ENCODE measurements around the gene CDK5RAP1. TPM values are rescaled to one million over a fixed set of nuclear protein-coding genes. Genes with fewer than 3 reads are reported as not detected.
A peak's percentile ranks its signal among the peaks of the same experiment; 100 is the strongest.

The CDK5RAP1 gene
- total and polyA plus RNA-seq, 2 experiments from 2014 or later: 18.3 to 24.9 TPM

GRCh38 chr20:33400812-33401183 is 521 bp downstream of the CDK5RAP1 start:
- H3K36me3 ChIP-seq (ENCODE audit: low read depth): no peaks in the 10 kb centered on the region
- peak overlapping the region; percentile 99 for H3K4me2 ChIP-seq (ENCODE audit: unreplicated experiment)
- no peaks in the 10 kb centered on the region for H3F3A ChIP-seq (ENCODE audit: insufficient read depth)
- no peaks in the 10 kb centered on the region for H3K9me3 ChIP-seq (ENCODE audit: low read depth)
- in situ Hi-C loops (cut with MboI): no loop called here
- no peak overlapping the region for H3K27ac ChIP-seq
- 0 to 3% methylated on average over 8 of the region's 8 CpGs for WGBS, 2 experiments (ENCODE audit: low coverage in 1 of 2, low lambda C conversion rate in 2 of 2, missing lambda C conversion rate in 2 of 2)
- H3K27me3 ChIP-seq (replicated peaks; ENCODE audit: insufficient read depth): no peaks in the 10 kb centered on the region
- H3K79me2 ChIP-seq (ENCODE audit: insufficient read depth): peaks cover 58% of the 10 kb centered on the region
- DNase-seq: peak; percentile 48
- no peaks in the 10 kb centered on the region for H4K20me1 ChIP-seq (ENCODE audit: insufficient read depth)
- no peaks in the 10 kb centered on the region for H3K9me2 ChIP-seq (ENCODE audit: insufficient read depth)
- peak overlapping the region; percentile 95 for H2AFZ ChIP-seq
- no peak for TF ChIP-seq EZH2phosphoT487 (IDR thresholded peaks at IDR 0.05; ENCODE audit: insufficient read depth, low read depth)
- TF ChIP-seq EZH2 (IDR thresholded peaks at IDR 0.05; ENCODE audit: insufficient read depth, poor library complexity, severe bottlenecking): no peak
- peak overlapping the region; percentile 89 for H3K4me3 ChIP-seq
- H3K4me1 ChIP-seq (ENCODE audit: insufficient read depth): peaks cover 11% of the 10 kb centered on the region
- peak overlapping the region; percentile 85 for H3K9ac ChIP-seq

GRCh38 chr20:33399924-33400323 is 1.4 kb downstream of the CDK5RAP1 start:
- H4K20me1 ChIP-seq (ENCODE audit: insufficient read depth): no peaks in the 10 kb centered on the region
- DNase-seq: no peak
- no peak overlapping the region for H2AFZ ChIP-seq
- H3K27ac ChIP-seq: no peak overlapping the region
- in situ Hi-C loops (cut with MboI): no loop called here
- peaks cover 11% of the 10 kb centered on the region for H3K4me1 ChIP-seq (ENCODE audit: insufficient read depth)
- H3K36me3 ChIP-seq (ENCODE audit: low read depth): no peaks in the 10 kb centered on the region
- no peaks in the 10 kb centered on the region for H3K9me2 ChIP-seq (ENCODE audit: insufficient read depth)
- TF ChIP-seq EZH2 (IDR thresholded peaks at IDR 0.05; ENCODE audit: insufficient read depth, poor library complexity, severe bottlenecking): no peak
- no peak for TF ChIP-seq EZH2phosphoT487 (IDR thresholded peaks at IDR 0.05; ENCODE audit: insufficient read depth, low read depth)
- H3K27me3 ChIP-seq (replicated peaks; ENCODE audit: insufficient read depth): no peaks in the 10 kb centered on the region
- peak overlapping the region; percentile 89 for H3K4me3 ChIP-seq
- H3F3A ChIP-seq (ENCODE audit: insufficient read depth): no peaks in the 10 kb centered on the region
- 77% methylated on average over 6 of the region's 6 CpGs for WGBS, 2 experiments (ENCODE audit: low coverage in 1 of 2, low lambda C conversion rate in 2 of 2, missing lambda C conversion rate in 2 of 2)
- peak overlapping the region; percentile 85 for H3K9ac ChIP-seq
- peaks cover 65% of the 10 kb centered on the region for H3K79me2 ChIP-seq (ENCODE audit: insufficient read depth)
- no peaks in the 10 kb centered on the region for H3K9me3 ChIP-seq (ENCODE audit: low read depth)
- peak overlapping the region; percentile 99 for H3K4me2 ChIP-seq (ENCODE audit: unreplicated experiment)

GRCh38 chr20:33394718-33395117 is 6.6 kb downstream of the CDK5RAP1 start:
- WGBS, 2 experiments (ENCODE audit: low coverage in 1 of 2, low lambda C conversion rate in 2 of 2, missing lambda C conversion rate in 2 of 2): 87 to 88% methylated on average over 4 of the region's 4 CpGs
- in situ Hi-C loops (cut with MboI): no loop called here
- no peak overlapping the region for H3K4me3 ChIP-seq
- H4K20me1 ChIP-seq (ENCODE audit: insufficient read depth): no peaks in the 10 kb centered on the region
- H2AFZ ChIP-seq: no peak overlapping the region
- H3K79me2 ChIP-seq (ENCODE audit: insufficient read depth): peaks cover 45% of the 10 kb centered on the region
- peaks cover 20% of the 10 kb centered on the region for H3F3A ChIP-seq (ENCODE audit: insufficient read depth)
- no peaks in the 10 kb centered on the region for H3K27me3 ChIP-seq (replicated peaks; ENCODE audit: insufficient read depth)
- TF ChIP-seq EZH2 (IDR thresholded peaks at IDR 0.05; ENCODE audit: insufficient read depth, poor library complexity, severe bottlenecking): no peak
- no peak for TF ChIP-seq EZH2phosphoT487 (IDR thresholded peaks at IDR 0.05; ENCODE audit: insufficient read depth, low read depth)
- no peak overlapping the region for H3K27ac ChIP-seq
- no peak for DNase-seq
- no peaks in the 10 kb centered on the region for H3K9me2 ChIP-seq (ENCODE audit: insufficient read depth)
- no peak overlapping the region for H3K9ac ChIP-seq
- no peak overlapping the region for H3K4me2 ChIP-seq (ENCODE audit: unreplicated experiment)
- H3K4me1 ChIP-seq (ENCODE audit: insufficient read depth): peaks cover 15% of the 10 kb centered on the region
- H3K36me3 ChIP-seq (ENCODE audit: low read depth): 0 out of 2 replicates have a peak, but pooled peaks cover 13% of the 10 kb centered on the region
- no peaks in the 10 kb centered on the region for H3K9me3 ChIP-seq (ENCODE audit: low read depth)

GRCh38 chr20:33393609-33394008 is 7.7 kb downstream of the CDK5RAP1 start:
- Histone ChIP-seq H3K9me2 (ENCODE audit: insufficient read depth) (no peaks in the 10 kb centered on the region), H3K4me1 (ENCODE audit: insufficient read depth) (peaks cover 14% of the 10 kb centered on the region), H3K4me2 (ENCODE audit: unreplicated experiment) (no peak overlapping the region), H3F3A (ENCODE audit: insufficient read depth) (peaks cover 20% of the 10 kb centered on the region), H4K20me1 (ENCODE audit: insufficient read depth) (no peaks in the 10 kb centered on the region), H3K27me3 (replicated peaks; ENCODE audit: insufficient read depth) (no peaks in the 10 kb centered on the region), H3K9ac (no peak overlapping the region), H3K27ac (no peak overlapping the region), H3K79me2 (ENCODE audit: insufficient read depth) (peaks cover 34% of the 10 kb centered on the region), H3K4me3 (no peak overlapping the region), H3K36me3 (ENCODE audit: low read depth) (0 out of 2 replicates have a peak, but pooled peaks cover 13% of the 10 kb centered on the region), H3K9me3 (ENCODE audit: low read depth) (no peaks in the 10 kb centered on the region), H2AFZ (no peak overlapping the region)
- TF ChIP-seq EZH2 (IDR thresholded peaks at IDR 0.05; ENCODE audit: insufficient read depth, poor library complexity, severe bottlenecking): no peak
- TF ChIP-seq EZH2phosphoT487 (IDR thresholded peaks at IDR 0.05; ENCODE audit: insufficient read depth, low read depth): no peak
- in situ Hi-C loops (cut with MboI): no loop called here
- DNase-seq: peak; percentile 40
- WGBS, 2 experiments (ENCODE audit: low coverage in 1 of 2, low lambda C conversion rate in 2 of 2, missing lambda C conversion rate in 2 of 2): 67 to 68% methylated on average over 4 of the region's 4 CpGs

Measured in GM23248 (cell line).